Endothelial cell of umbilical vein (primary cell): ENCODE results near the gene POP5. TPM values are rescaled to one million over a fixed set of nuclear protein-coding genes. Genes with fewer than 3 reads are reported as not detected.

Experiments
- BruUV-seq: library from RNA; stranded (reverse); fragments of 400-500 nt; replicated peaks from 2 replicates; lab custom pipeline; 2021; lab: Mats Ljungman, UMichigan
- CTCF ChIA-PET: fragments of 300-600, 350-600 bp; sonication (Branson Sonifier 250); formaldehyde crosslinking; loops from one replicate; lab custom pipeline; 2021; ENCODE audit warnings: antibody characterized with exemption, inconsistent platforms; lab: Charles Lee
- POLR2A ChIA-PET: fragments of 300-600, 350-600 bp; sonication (Branson Sonifier 250); formaldehyde crosslinking; loops from one replicate; lab custom pipeline; 2021; ENCODE audit warnings: antibody characterized with exemption, inconsistent platforms; lab: Charles Lee
- DNase-seq: peaks from one replicate; pipeline ENCODE4 v3.0.0-alpha.2; 2011; ENCODE audit warnings: low read depth, low spot score
- FAIRE-seq: peaks from 2 replicates; lab custom pipeline; 2011; peaks lifted over from hg19 to GRCh38; lab: Jason Lieb, UNC
- H2AFZ ChIP-seq: 2 replicates; pipeline ENCODE4 v1.6.0; 2012; ENCODE audit warnings: low read depth, low read length, control low read depth, inconsistent platforms
- H3K27ac ChIP-seq: 2 replicates; pipeline ENCODE4 v1.5.1; 2011; ENCODE audit warnings: low read depth, mild to moderate bottlenecking, control low read depth, low read length, moderate library complexity; ENCODE audit not compliant: insufficient read depth
- H3K27me3 ChIP-seq, 2 experiments: 2 replicates each; pipeline versions ENCODE4 v1.6.0 to v1.6.1; 2011; ENCODE audit warnings: low read length in 2 of 2, mixed read lengths in 1 of 2; ENCODE audit not compliant: control insufficient read depth in 2 of 2, insufficient read depth in 2 of 2
- H3K36me3 ChIP-seq, 2 experiments: 2 replicates in 1 of 2; 3 replicates in 1 of 2; pipeline ENCODE4 v1.5.1; 2011; ENCODE audit warnings: low read length in 2 of 2, mild to moderate bottlenecking in 1 of 2, moderate library complexity in 1 of 2; ENCODE audit not compliant: control insufficient read depth in 2 of 2, insufficient read depth in 2 of 2; ENCODE audit errors: extremely low read depth in 1 of 2
- H3K4me1 ChIP-seq: 3 replicates; pipeline ENCODE4 v1.5.1; 2011; ENCODE audit warnings: mild to moderate bottlenecking, low read length; ENCODE audit not compliant: control insufficient read depth, insufficient read depth; ENCODE audit errors: extremely low read depth
- H3K4me2 ChIP-seq: 2 replicates; pipeline ENCODE4 v1.6.1; 2011; ENCODE audit warnings: low read length, control low read depth, mixed read lengths; ENCODE audit not compliant: insufficient read depth
- H3K4me3 ChIP-seq, 3 experiments: fragments of 200-600 bp in 1 of 3; sonication (generic), shearing (Covaris generic) in 1 of 3; replicated peaks in 1 of 3; 2 replicates each; pipeline ENCODE4 v1.5.1; 2011 to 2016; ENCODE audit warnings: control low read depth in 3 of 3, low read length in 3 of 3, mild to moderate bottlenecking in 2 of 3, inconsistent platforms in 1 of 3, low read depth in 1 of 3, moderate library complexity in 1 of 3; ENCODE audit not compliant: insufficient read depth in 1 of 3
- H3K79me2 ChIP-seq: 2 replicates; pipeline ENCODE4 v1.6.0; 2012; ENCODE audit warnings: low read length, inconsistent platforms; ENCODE audit not compliant: control insufficient read depth, insufficient read depth
- H3K9ac ChIP-seq: replicated peaks from 2 replicates; pipeline ENCODE3; 2011; ENCODE audit warnings: low read length, control low read depth; ENCODE audit not compliant: insufficient read depth; ENCODE audit errors: extremely low read depth
- H3K9me1 ChIP-seq: replicated peaks from 3 replicates; pipeline ENCODE4 v1.6.0; 2011; ENCODE audit warnings: mild to moderate bottlenecking, low read length; ENCODE audit not compliant: control insufficient read depth, insufficient read depth; ENCODE audit errors: extremely low read depth
- H3K9me3 ChIP-seq: replicated peaks from 2 replicates; pipeline ENCODE4 v1.5.1; 2012; ENCODE audit warnings: low read length, inconsistent platforms; ENCODE audit not compliant: control insufficient read depth, insufficient read depth
- H4K20me1 ChIP-seq: replicated peaks from 2 replicates; pipeline ENCODE3; 2011; ENCODE audit warnings: mild to moderate bottlenecking, low read length; ENCODE audit not compliant: control insufficient read depth, insufficient read depth; ENCODE audit errors: extremely low read depth
- CTCF ChIP-seq, 2 donors: IDR thresholded peaks; 1 replicate in 1 of 2; 2 replicates in 1 of 2; pipeline ENCODE4 v1.5.1; 2011; ENCODE audit warnings: low read length in 2 of 2, mild to moderate bottlenecking in 2 of 2, moderate library complexity in 2 of 2, control low read depth in 1 of 2, inconsistent platforms in 1 of 2, low read depth in 1 of 2; ENCODE audit not compliant: insufficient read depth in 1 of 2; ENCODE audit errors: extremely low read depth in 1 of 2
- EZH2 ChIP-seq: IDR thresholded peaks from 2 replicates; pipeline ENCODE4 v1.6.1; 2012; ENCODE audit warnings: borderline replicate concordance, low read depth, mild to moderate bottlenecking, moderate library complexity, low read length, inconsistent platforms; ENCODE audit not compliant: severe bottlenecking
- JUN ChIP-seq: IDR thresholded peaks from 2 replicates; pipeline ENCODE4 v1.6.1; 2011; ENCODE audit warnings: borderline replicate concordance, low read depth; ENCODE audit not compliant: insufficient read length, insufficient read depth
- POLR2A ChIP-seq: IDR thresholded peaks from 2 replicates; pipeline ENCODE4 v1.6.1; 2012; ENCODE audit warnings: low read depth, mild to moderate bottlenecking, control low read depth, low read length
- POLR2AphosphoS5 ChIP-seq: IDR thresholded peaks from 2 replicates; pipeline ENCODE4 v1.6.1; 2012; ENCODE audit warnings: low read depth, mild to moderate bottlenecking, control low read depth, low read length, moderate library complexity; ENCODE audit not compliant: insufficient read depth
- dilution Hi-C: fragments of 300-500 bp; cut with MboI; formaldehyde crosslinking; loops from one replicate; pipeline ENCODE4 v1.15.0; 2019; ENCODE audit warnings: low sequenced_read_pairs; ENCODE audit not compliant: extremely low pct_ligation_motif_present
- intact Hi-C: fragments of 100-400 bp; cut with micrococcal nuclease; formaldehyde crosslinking; loops from one replicate; pipeline ENCODE4 v1.10.0; 2022
- polyA plus RNA-seq, 4 experiments: library from polyadenylated mRNA; depleted of rRNA in 3 of 4; stranded (reverse) in 3 of 4; unstranded in 1 of 4; fragments of >200 nt; gene quantifications; 2 replicates each; pipeline versions ENCODE4 v1.2.1 to v1.2.3, GENCODE V29; 2011 to 2012; ENCODE audit warnings: missing spikeins in 1 of 4
- total RNA-seq: library from RNA; stranded (reverse); gene quantifications from 2 replicates; pipeline ENCODE4 v1.2.3, GENCODE V29; 2021
- TF ChIP-seq, protein P1 (sequence below): IDR thresholded peaks from 2 replicates; pipeline ENCODE4 v1.6.1; 2011; ENCODE audit not compliant: insufficient read depth, insufficient read length

Gene POP5
- total and polyA plus RNA-seq, 2 donors (not counting 3 experiments of a cell fraction or from before 2014, with no cell fraction given) = 25.7 to 60.2 TPM

DNA sequence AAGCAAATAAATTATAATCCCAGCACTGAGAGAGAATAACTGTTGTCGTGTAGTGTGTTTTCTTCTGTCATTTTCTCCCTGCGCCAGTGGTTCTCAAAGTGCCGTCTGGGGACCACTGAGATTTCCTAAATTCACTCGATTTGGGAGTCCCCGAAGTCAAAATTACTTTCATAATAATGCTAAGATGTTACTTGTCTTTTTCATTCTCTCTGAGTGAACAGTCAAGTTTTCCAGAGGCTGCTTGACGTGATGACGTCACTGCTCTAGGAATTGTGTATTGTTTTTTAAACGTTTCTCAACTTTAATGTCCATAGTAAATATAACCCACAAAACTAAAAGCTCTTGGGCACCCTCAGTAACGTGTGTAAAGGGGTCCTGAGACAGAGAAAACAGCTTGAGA, 796 bp upstream of the POP5 start:
- dilution Hi-C loops (no loop called here), intact Hi-C loops (loop anchor here (1.0 to 5.0 kb wide), 4 partner anchors 44 to 515 kb away; partner anchors contain the start of genes ACADS and DYNLL1)
- Histone ChIP-seq H3K9me1 (no peaks in the 10 kb centered on the region), H4K20me1 (no peaks in the 10 kb centered on the region), H3K9me3 (no peaks in the 10 kb centered on the region), H3K4me2 (peak overlapping the region; percentile 96), H2AFZ (peak overlapping the region; percentile 53), H3K9ac (peak overlapping the region; percentile 48), H3K27me3 (no peaks in the 10 kb centered on the region), H3K4me3 (peak overlapping the region; percentile 48 to 98 (median 79)), H3K36me3 (peaks cover 10 to 14% of the 10 kb centered on the region in 2 experiments), H3K79me2 (no peaks in the 10 kb centered on the region), H3K27ac (no peak overlapping the region), H3K4me1 (peaks cover 13% of the 10 kb centered on the region)
- FAIRE-seq = peak; percentile 78
- peak; percentile 38 for DNase-seq
- CTCF ChIA-PET = interaction anchor here (0.6 to 6.6 kb wide), 9 partner anchors 67 to 1685 kb away, joined by 3 to 99 read pairs (median 3); partner anchors contain the start of genes ACADS and UNC119B
- no TSS peak for BruUV-seq
- no peak for TF ChIP-seq CTCF (IDR thresholded peaks at IDR 0.05; ENCODE audit: extremely low read depth in 1 of 2, insufficient read depth in 1 of 2, low read depth in 1 of 2, low read length in 2 of 2)
- TF ChIP-seq POLR2A = no peak
- no peak for TF ChIP-seq EZH2
- no peak for TF ChIP-seq POLR2AphosphoS5
- peak; percentile 42 for TF ChIP-seq JUN
- TF ChIP-seq, protein P1, sequence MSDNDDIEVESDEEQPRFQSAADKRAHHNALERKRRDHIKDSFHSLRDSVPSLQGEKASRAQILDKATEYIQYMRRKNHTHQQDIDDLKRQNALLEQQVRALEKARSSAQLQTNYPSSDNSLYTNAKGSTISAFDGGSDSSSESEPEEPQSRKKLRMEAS = no peak
- POLR2A ChIA-PET = interaction anchor here (0.6 kb wide), 1 partner anchor 477 kb away, joined by 3 read pairs; no protein-coding TSS in a partner anchor
